Measurements from ENCODE around the gene EFCAB3. TPM values are rescaled to one million over a fixed set of nuclear protein-coding genes. Genes with fewer than 3 reads are reported as not detected.
"Not testable (repeated sequence)": the region's sequence is repeated elsewhere in the genome, so short reads cannot be mapped to it uniquely, and the experiment has no call there.

EFCAB3 gene
- under 1 TPM in 4 of 10 donors, not detected in 6; 0.10 to 0.27 (median 0.19) TPM for polyA plus RNA-seq (ENCODE audit: insufficient read length in 10 of 10)
- long read RNA-seq, donor 1 = 0 reads
- long read RNA-seq, donor 2 = 0 reads
- long read RNA-seq, donor 3 = 0 reads
- long read RNA-seq, donor 4 = 0 reads
- long read RNA-seq, donor 5, partial matches to known transcripts = 5 of 5 reads
- long read RNA-seq, donor 5, other reads (novel, unspliced or antisense) = 0 of 5 reads
- long read RNA-seq, donor 6 = 0 reads
- long read RNA-seq, donor 7 = 0 reads
- long read RNA-seq, donor 8 = 0 reads
- long read RNA-seq, donor 9 = 0 reads

DNA sequence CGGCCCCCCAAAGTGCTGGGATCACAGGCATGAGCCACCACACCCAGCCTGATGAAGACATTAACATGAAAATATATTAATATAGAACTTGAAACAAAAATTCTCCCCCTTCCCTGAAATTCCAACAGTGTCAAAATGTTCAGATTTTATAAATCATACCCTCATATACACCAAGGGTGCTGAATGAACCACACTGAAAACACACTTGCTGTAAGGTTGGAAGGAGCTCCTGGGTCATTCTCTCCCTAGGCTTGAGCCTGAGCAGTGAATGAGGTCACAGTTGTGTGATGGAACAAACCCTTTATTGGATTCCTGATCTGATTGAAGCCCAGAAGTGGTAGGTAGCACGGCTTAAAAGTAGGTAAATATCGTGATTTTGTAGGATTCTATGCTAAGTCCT, at the start of gene EFCAB3:
Gene EFCAB3 (plus strand): TSS at position 301 of the 400 bp plus-strand sequence. CDS start 2,427 bp downstream, outside the sequence.
- DNase-seq = no peak

- DNase-seq = no peak
Observed at GRCh38 chr17:62336527-62336926, 43.8 kb upstream of the EFCAB3 start.

- no peak for DNase-seq
Observed at GRCh38 chr17:62343764-62344270, 36.5 kb upstream of the EFCAB3 start.

- DNase-seq = no peak
Observed at GRCh38 chr17:62351176-62351575, 29.2 kb upstream of the EFCAB3 start.

DNA sequence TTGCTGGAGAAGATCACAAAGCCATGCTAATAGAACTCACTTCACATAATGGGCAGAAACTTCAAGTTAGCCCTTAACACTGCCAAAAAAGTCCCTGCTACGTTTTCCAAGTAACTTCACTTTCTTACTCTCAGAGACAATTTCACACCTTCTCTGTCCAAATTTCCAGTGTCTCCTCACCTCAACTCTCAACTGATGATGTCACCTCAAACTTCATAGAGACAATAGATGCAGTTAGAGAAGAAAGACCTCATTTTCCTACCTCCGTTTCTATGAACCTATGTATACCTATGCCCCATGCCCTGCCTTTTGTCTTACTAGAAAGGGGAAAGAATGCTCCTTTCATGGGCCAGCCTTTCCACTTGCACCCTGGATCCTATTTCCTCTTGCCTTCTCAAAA, 14.2 kb upstream of the EFCAB3 start:
- no peak for DNase-seq

DNA sequence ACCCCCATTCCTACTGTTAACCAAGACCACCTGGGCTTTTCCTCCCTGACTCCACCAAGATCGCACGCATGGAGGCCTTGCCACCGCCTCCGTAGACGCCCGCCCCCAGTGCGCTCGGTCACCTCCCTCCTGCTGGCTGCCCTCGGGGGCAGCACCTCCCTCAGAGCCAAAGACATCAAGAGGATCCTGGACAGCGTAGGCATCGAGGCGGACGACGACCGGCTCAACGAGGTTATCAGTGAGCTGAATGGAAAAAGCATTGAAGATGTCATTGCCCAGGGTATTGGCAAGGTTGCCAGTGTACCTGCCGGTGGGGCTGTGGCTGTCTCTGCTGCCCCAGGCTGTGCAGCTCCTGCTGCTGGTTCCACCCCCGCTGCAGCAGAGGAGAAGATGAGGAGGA, 1.2 kb downstream of the EFCAB3 start:
- no peak for DNase-seq

DNA sequence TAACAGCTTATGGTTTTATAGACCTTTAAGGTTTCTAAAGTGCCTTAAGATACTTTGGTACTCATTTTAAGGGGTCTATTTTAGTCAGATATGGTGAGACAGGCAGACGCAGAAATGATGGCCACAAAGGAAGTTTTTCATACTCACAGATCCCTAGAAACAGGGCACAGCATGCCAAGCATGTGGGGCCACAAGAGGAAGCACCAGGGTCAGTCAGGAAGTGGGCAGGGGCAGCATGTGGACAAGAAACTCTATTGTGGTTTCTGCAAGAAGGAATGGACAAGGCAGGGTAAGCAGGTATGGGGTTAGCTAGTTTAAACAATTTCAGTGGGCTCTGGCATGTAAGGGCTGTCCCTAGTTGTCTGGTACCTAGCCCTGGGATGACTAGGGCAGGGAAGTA, 8.5 kb downstream of the EFCAB3 start:
- DNase-seq = no peak

DNA sequence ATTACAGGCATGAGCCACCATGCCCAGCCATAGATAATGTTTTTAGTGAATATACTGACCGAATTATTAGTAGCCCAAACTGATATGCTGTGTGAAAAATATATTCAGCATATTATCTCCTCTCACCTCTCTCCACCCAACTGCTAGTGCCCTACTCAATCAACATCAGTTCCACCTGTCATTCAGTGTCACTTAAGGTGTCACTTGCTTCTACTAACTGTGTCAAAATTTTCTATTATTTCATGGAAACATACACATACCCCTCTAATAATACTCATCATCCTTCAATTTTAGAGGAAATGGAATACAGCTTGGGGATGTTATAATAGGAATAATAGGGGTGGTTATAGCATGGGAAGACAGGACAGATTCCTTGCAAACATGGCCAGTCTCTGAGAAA, 12.6 kb downstream of the EFCAB3 start:
- DNase-seq = no peak

GRCh38 chr17:62398891-62399290, 18.5 kb downstream of the EFCAB3 start:
- DNase-seq = no peak

DNA sequence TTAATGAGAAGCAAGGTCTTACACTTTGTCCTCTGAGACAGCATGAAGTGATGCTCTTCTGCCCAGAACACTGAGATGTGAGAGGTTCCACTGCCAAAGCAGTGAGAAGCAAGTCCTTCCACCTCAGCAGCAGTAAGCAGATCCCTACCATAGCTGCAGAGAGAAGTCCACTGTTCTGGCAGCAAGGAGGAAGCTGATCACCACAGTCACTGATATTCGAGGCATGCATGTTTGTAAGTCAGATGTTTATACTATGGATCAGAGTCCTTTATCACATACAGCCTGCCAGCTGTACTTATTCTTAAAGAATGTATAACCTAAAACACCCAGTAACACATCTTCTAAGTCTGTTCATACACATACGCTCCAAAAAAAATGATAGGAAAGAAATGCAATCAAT, 25.1 kb downstream of the EFCAB3 start:
- no peak for DNase-seq

DNA sequence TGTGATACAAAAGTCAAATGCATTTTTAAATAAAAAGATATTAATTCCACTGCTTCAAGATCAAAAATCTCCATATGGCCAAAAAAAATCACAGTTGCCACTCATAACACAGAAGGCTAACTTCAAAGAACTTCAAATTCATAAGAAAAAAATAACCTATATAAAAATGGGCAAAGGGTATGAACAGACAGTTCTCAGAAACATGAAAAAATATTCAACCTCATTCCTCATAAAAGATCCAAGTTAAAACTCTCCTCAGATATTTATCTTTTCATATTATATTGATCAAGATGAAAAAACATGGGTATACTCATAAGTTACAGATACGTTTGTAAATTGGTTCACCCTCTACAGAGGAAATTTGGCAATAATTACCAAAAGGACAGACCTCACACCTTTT, 32.7 kb downstream of the EFCAB3 start:
- not testable (repeated sequence) for DNase-seq

DNA sequence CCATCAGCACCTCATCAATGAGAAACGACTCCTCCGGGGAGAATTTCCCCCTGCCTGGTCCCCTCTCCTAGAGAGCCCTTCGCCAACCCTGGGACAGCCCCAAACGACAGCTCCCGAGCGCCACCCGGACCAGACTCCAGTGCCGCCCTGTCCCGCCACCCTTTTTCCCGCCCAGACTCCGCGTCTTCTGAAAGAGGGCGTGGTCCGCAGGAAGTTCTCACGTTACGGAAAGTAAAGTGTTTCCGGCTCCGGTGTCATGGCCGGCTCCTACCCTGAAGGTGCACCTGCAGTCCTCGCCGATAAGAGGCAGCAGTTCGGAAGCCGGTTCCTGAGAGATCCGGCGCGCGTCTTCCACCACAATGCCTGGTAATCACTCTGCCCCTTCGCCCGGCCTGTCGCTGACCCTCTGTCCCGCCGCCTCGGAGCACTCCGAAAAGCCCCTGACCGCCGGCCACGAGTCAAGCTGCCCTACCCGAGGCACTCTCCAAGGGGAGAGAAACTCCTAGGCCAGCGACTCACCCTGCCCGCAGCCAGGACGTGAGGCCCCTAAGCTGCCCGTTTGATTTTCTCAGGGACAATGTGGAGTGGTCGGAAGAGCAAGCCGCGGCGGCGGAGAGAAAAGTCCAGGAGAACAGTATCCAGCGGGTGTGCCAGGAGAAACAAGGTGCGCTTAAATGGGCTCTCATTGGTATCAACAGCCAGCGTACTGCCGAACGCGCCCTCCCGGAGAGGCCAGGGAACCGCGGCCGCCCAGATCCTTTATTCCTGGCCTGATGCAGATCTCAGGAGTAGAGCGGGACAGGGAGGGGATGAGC, 43.5 kb downstream of the EFCAB3 start, which contains the start of gene METTL2A:
Gene METTL2A (plus strand): TSS at position 251 of the 815 bp plus-strand sequence. CDS start 6 bp downstream, at position 257.
- DNase-seq = peak; percentile 76 to 91 (median 86)

- not testable (repeated sequence) for DNase-seq
Observed at GRCh38 chr17:62426214-62426613, 45.9 kb downstream of the EFCAB3 start.

- not testable (repeated sequence) for DNase-seq
Observed at GRCh38 chr17:62435251-62435650, 54.9 kb downstream of the EFCAB3 start.

DNA sequence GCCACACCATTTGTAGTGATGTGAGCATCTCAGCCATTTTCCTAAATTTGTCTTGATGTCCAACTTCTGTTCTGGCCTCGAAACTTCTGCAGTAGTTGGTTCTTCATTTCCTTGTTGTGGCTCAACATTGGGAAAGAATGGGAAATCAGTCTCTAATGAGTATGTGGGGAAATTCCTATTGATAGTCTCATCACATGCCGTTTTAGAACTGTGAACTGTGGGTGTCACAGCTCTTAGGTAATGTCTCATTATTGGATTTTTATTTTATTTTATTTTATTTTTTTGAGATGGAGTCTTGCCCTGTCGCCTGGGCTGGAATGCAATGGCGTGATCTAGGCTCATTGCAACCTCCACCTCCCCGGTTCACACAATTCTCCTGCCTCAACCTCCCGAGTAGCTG, 60.8 kb downstream of the EFCAB3 start:
- not testable (repeated sequence) for DNase-seq

GRCh38 chr17:62444063-62444462, 63.7 kb downstream of the EFCAB3 start:
- DNase-seq = no peak

GRCh38 chr17:62445791-62446190, 65.4 kb downstream of the EFCAB3 start:
- not testable (repeated sequence) for DNase-seq

GRCh38 chr17:62452195-62452594, 71.8 kb downstream of the EFCAB3 start:
- DNase-seq = not testable (repeated sequence)

- DNase-seq = not testable (repeated sequence)
Observed at GRCh38 chr17:62453041-62453440, 72.7 kb downstream of the EFCAB3 start.

- not testable (repeated sequence) for DNase-seq
Observed at GRCh38 chr17:62453656-62454055, 73.3 kb downstream of the EFCAB3 start.

GRCh38 chr17:62454111-62454510, 73.8 kb downstream of the EFCAB3 start:
- DNase-seq = not testable (repeated sequence)

DNA sequence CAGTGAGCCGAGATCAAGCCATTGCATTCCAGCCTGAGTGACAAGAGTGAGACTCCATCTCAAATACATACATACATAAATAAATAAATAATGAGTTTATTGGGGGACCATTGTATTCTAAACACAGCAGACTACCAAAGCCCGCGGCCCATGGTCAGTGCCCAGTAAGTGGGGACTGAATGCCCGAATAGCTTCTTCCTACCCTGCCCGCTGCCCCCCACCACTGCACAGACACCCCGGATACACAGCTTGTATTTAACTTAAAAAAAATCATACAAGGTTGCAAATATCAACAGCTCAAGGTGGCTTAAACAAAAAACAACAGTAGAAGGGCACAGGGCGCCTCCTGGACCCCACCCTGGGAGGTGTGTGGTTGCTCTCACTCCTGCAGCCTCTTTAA, 75.7 kb downstream of the EFCAB3 start:
- no peak for DNase-seq

DNA sequence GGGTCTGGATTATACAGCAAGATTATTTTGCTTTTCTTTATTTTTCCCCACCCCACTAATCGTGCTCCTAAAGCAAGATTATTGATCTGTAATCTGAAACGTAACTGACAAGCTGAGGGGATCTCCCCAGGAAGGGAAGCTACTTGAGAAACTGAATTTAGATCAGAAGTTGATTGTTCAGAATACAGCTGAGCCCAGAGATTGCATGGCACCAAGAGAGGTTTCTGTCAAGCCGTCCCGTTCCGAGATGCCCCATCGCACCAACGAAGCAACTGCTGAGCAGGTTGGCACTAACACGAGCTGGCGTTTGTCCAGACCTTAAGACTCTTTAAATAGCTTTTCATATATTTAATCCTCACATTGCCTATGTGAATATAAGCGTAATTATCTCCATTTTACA, 78.1 kb downstream of the EFCAB3 start:
- DNase-seq = not testable (repeated sequence)
